A549 (cell line): ENCODE measurements around the gene MYADM. TPM values are rescaled to one million over a fixed set of nuclear protein-coding genes. Genes with fewer than 3 reads are reported as not detected.

Experiments
- ATAC-seq, 2 experiments: fragments of 200-7000 bp in 1 of 2; fragments of >200 bp in 1 of 2; cut with Nextera tagmentation in 1 of 2; cut with Tn5 transposase in 1 of 2; 3 replicates each; pipeline versions ENCODE4 v1.8.0 to v1.9.1; 2018 to 2020; ENCODE audit warnings: mild to moderate bottlenecking in 1 of 2, moderate library complexity in 1 of 2
- CTCF ChIA-PET: fragments of 300-600 bp; sonication (Branson Sonifier 250); formaldehyde crosslinking; extraction: SDS; loops from one replicate; lab custom pipeline; 2021; ENCODE audit warnings: antibody characterized with exemption, inconsistent platforms; lab: Yijun Ruan, JAX
- POLR2A ChIA-PET: fragments of 350-600 bp; formaldehyde crosslinking; extraction: SDS; loops from one replicate; lab custom pipeline; 2021; ENCODE audit warnings: antibody characterized with exemption, inconsistent platforms; lab: Yijun Ruan, JAX
- DNase-seq, 2 experiments: peaks; one replicate each; pipeline versions ENCODE4 v3.0.0 to v3.0.0-alpha.2; 2011 to 2016; ENCODE audit warnings: low read depth in 1 of 2, low spot score in 1 of 2
- FAIRE-seq: peaks from 2 replicates; lab custom pipeline; 2011; peaks lifted over from hg19 to GRCh38; lab: Jason Lieb, UNC
- H3K27ac ChIP-seq, 2 experiments: fragments of >200 bp; sonication (Bioruptor Twin); formaldehyde crosslinking; 3 replicates each; pipeline ENCODE4 v1.5.1; 2016 to 2017
- H3K4me1 ChIP-seq: fragments of >200 bp; sonication (Bioruptor Twin); formaldehyde crosslinking; 3 replicates; pipeline ENCODE4 v1.6.1; 2016
- H3K4me2 ChIP-seq: fragments of >200 bp; sonication (Bioruptor Twin); formaldehyde crosslinking; 3 replicates; pipeline ENCODE4 v1.6.1; 2016
- H3K4me3 ChIP-seq: fragments of >200 bp; sonication (Bioruptor Twin); formaldehyde crosslinking; 3 replicates; pipeline ENCODE4 v1.5.1; 2016
- H3K9me3 ChIP-seq: fragments of >200 bp; sonication (Bioruptor Twin); formaldehyde crosslinking; 3 replicates; pipeline ENCODE4 v1.6.1; 2016
- BCL3 ChIP-seq: fragments of >200 bp; sonication (Bioruptor Twin); formaldehyde crosslinking; IDR thresholded peaks from 3 replicates; pipeline ENCODE4 v1.6.1; 2016
- BHLHE40 ChIP-seq: IDR thresholded peaks from 2 replicates; pipeline ENCODE4 v1.6.1; 2012; ENCODE audit warnings: low read depth, low read length, inconsistent platforms
- CBX2 ChIP-seq: fragments of 200-600 bp; sonication (generic); IDR thresholded peaks from 2 replicates; pipeline ENCODE4 v1.6.1; 2016; ENCODE audit warnings: low read depth, mild to moderate bottlenecking, borderline replicate concordance
- CBX8 ChIP-seq: fragments of 200-600 bp; sonication (generic); IDR thresholded peaks from 2 replicates; pipeline ENCODE4 v1.6.1; 2016
- CEBPB ChIP-seq, 2 experiments: fragments of >200 bp in 1 of 2; sonication (Bioruptor Twin) in 1 of 2; formaldehyde crosslinking in 1 of 2; IDR thresholded peaks; 2 replicates each; pipeline ENCODE4 v1.6.1; 2012 to 2016
- CTCF ChIP-seq: fragments of >200 bp; sonication (Bioruptor Twin); formaldehyde crosslinking; IDR thresholded peaks from 3 replicates; pipeline ENCODE4 v1.5.1; 2016
- E2F6 ChIP-seq: IDR thresholded peaks from 2 replicates; pipeline ENCODE4 v1.6.1; 2012; ENCODE audit warnings: low read depth, borderline replicate concordance
- EHF ChIP-seq: fragments of 250-450 bp; sonication (Bioruptor Pico); IDR thresholded peaks from 2 replicates; pipeline ENCODE4 v1.5.0; 2020; ENCODE audit warnings: mild to moderate bottlenecking
- EP300 ChIP-seq, 2 experiments: fragments of >200 bp; sonication (Bioruptor Twin); formaldehyde crosslinking; IDR thresholded peaks; 2 replicates in 1 of 2; 3 replicates in 1 of 2; pipeline ENCODE4 v1.6.1; 2016 to 2017
- ESRRA ChIP-seq: fragments of 150-350 bp; IDR thresholded peaks from 2 replicates; pipeline ENCODE4 v1.6.1; 2014; ENCODE audit warnings: mild to moderate bottlenecking, low read length, borderline replicate concordance
- FOSB ChIP-seq: fragments of 250-450 bp; sonication (Bioruptor Pico); IDR thresholded peaks from 2 replicates; pipeline ENCODE4 v1.5.0; 2020; ENCODE audit warnings: mild to moderate bottlenecking, moderate library complexity
- HES2 ChIP-seq: fragments of >200 bp; sonication (Bioruptor Twin); formaldehyde crosslinking; IDR thresholded peaks from 2 replicates; pipeline ENCODE4 v1.6.1; 2016
- HOXB5 ChIP-seq: fragments of 250-450 bp; sonication (Bioruptor Pico); IDR thresholded peaks from 2 replicates; pipeline ENCODE4 v1.5.0; 2020; ENCODE audit warnings: mild to moderate bottlenecking, moderate library complexity
- JUNB ChIP-seq: fragments of >200 bp; sonication (Bioruptor Twin); formaldehyde crosslinking; IDR thresholded peaks from 2 replicates; pipeline ENCODE4 v1.6.1; 2016
- MAZ ChIP-seq: fragments of 150-350 bp; IDR thresholded peaks from 2 replicates; pipeline ENCODE4 v1.6.1; 2014; ENCODE audit warnings: antibody characterized with exemption, low read depth, low read length, borderline replicate concordance
- NFE2L2 ChIP-seq: fragments of 150-350 bp; conservative IDR thresholded peaks from 2 replicates; pipeline ENCODE4 v1.6.1; 2014; ENCODE audit warnings: low read length
- PBX3 ChIP-seq: IDR thresholded peaks from 2 replicates; pipeline ENCODE4 v1.6.1; 2012
- RAD21 ChIP-seq, 2 experiments: fragments of >200 bp in 1 of 2; sonication (Bioruptor Twin) in 1 of 2; formaldehyde crosslinking in 1 of 2; IDR thresholded peaks in 1 of 2; conservative IDR thresholded peaks in 1 of 2; 2 replicates in 1 of 2; 3 replicates in 1 of 2; pipeline ENCODE4 v1.6.1; 2012 to 2018; ENCODE audit warnings: inconsistent platforms in 1 of 2
- RARB ChIP-seq: fragments of 250-450 bp; sonication (Bioruptor Pico); IDR thresholded peaks from 2 replicates; pipeline ENCODE4 v1.8.0; 2021; ENCODE audit warnings: mild to moderate bottlenecking, moderate library complexity
- REST ChIP-seq: fragments of 200-600 bp; sonication (generic); IDR thresholded peaks from 2 replicates; pipeline ENCODE4 v1.6.1; 2016; ENCODE audit warnings: antibody characterized with exemption, mild to moderate bottlenecking, moderate library complexity
- RFX5 ChIP-seq: fragments of 450-650 bp; IDR thresholded peaks from 2 replicates; pipeline ENCODE4 v1.7.1; 2014; ENCODE audit warnings: antibody characterized with exemption, mild to moderate bottlenecking, moderate library complexity
- RNF2 ChIP-seq: fragments of 200-600 bp; sonication (generic); IDR thresholded peaks from 2 replicates; pipeline ENCODE4 v1.6.1; 2016; ENCODE audit warnings: low read depth, mild to moderate bottlenecking, antibody characterized with exemption, moderate library complexity, borderline replicate concordance
- ZNF302 ChIP-seq: fragments of 250-450 bp; sonication (Bioruptor Pico); IDR thresholded peaks from 2 replicates; pipeline ENCODE4 v1.9.0; 2021; ENCODE audit warnings: inconsistent platforms, mild to moderate bottlenecking, moderate library complexity
- WGBS: methylation state at CpG from one replicate; pipeline ENCODE4 v1.1.6; 2017; ENCODE audit errors: missing lambda C conversion rate; 5-methylcytosine and 5-hydroxymethylcytosine counted together
- polyA plus RNA-seq, 4 experiments: library from polyadenylated mRNA; depleted of rRNA in 3 of 4; stranded (reverse); fragments of >200 nt; fragmentation: RNase III in 1 of 4; extraction: RNeasy Plus Mini Kit Qiagen cat#74134 plus additional on column Dnase treatment in 1 of 4; gene quantifications; 2 replicates in 3 of 4; 3 replicates in 1 of 4; pipeline ENCODE4 v1.2.3, GENCODE V29; 2011 to 2017

MYADM gene
- polyA plus RNA-seq, 2 of the 4 experiments (the other 2 are of a cell fraction) = 37.7 to 90.7 TPM

- POLR2A ChIA-PET = no interaction called here
- FAIRE-seq (no peak), DNase-seq (no peak)
- H3K4me3 ChIP-seq = no peak overlapping the region
- 80% methylated on average over 9 of the region's 12 CpGs for WGBS
- no peak overlapping the region for H3K27ac ChIP-seq
- no peak overlapping the region for H3K4me2 ChIP-seq
- TF ChIP-seq HES2 = no peak
- TF ChIP-seq MAZ = no peak
- no peak for TF ChIP-seq ZNF302 (CRISPR knock-in tag)
- no peak for TF ChIP-seq CEBPB (IDR thresholded peaks at IDR 0.05)
- TF ChIP-seq JUNB = no peak
- TF ChIP-seq PBX3 = no peak
- TF ChIP-seq RFX5 = no peak
- TF ChIP-seq HOXB5 (CRISPR knock-in tag) = no peak
- no peak for TF ChIP-seq CBX2
- no peak for TF ChIP-seq RAD21 (conservative IDR thresholded peaks at IDR 0.05 in 1 of 2, IDR thresholded peaks at IDR 0.05 in 1 of 2)
- no peak for TF ChIP-seq EP300 (IDR thresholded peaks at IDR 0.05)
- no peak for TF ChIP-seq CBX8
- no peak for TF ChIP-seq RARB (CRISPR knock-in tag)
- no peak for TF ChIP-seq BHLHE40
- TF ChIP-seq EHF (CRISPR knock-in tag) = no peak
- no peak for TF ChIP-seq ESRRA
- TF ChIP-seq RNF2 = no peak
- TF ChIP-seq CTCF = no peak
- TF ChIP-seq NFE2L2 = no peak
- TF ChIP-seq, all 56 proteins: peak for 0
- H3K9me3 ChIP-seq = no peaks in the 10 kb centered on the region
- CTCF ChIA-PET = interaction anchor here (0.7 to 11.6 kb wide), 10 partner anchors 14 to 507 kb away, joined by 3 to 88 read pairs (median 14); partner anchors contain the start of gene MYADM
- no peak for ATAC-seq
- H3K4me1 ChIP-seq = peaks cover 28% of the 10 kb centered on the region
Observed at GRCh38 chr19:53884256-53884655, 16.6 kb downstream of the MYADM start.

- H3K4me1 ChIP-seq = peaks cover 31% of the 10 kb centered on the region
- CTCF ChIA-PET = interaction anchor here (0.7 to 11.6 kb wide), 10 partner anchors 13 to 506 kb away, joined by 3 to 88 read pairs (median 6); partner anchors contain the start of gene MYADM
- FAIRE-seq = no peak
- H3K4me2 ChIP-seq = no peak overlapping the region
- no peak for DNase-seq
- no peak overlapping the region for H3K4me3 ChIP-seq
- H3K9me3 ChIP-seq = no peaks in the 10 kb centered on the region
- 90% methylated on average over 10 of the region's 10 CpGs for WGBS
- no peak for ATAC-seq
- TF ChIP-seq REST (no peak), FOSB (CRISPR knock-in tag) (no peak), E2F6 (no peak), BCL3 (no peak)
- TF ChIP-seq, all 56 proteins: peak for 0
- POLR2A ChIA-PET = no interaction called here
- no peak overlapping the region for H3K27ac ChIP-seq
Observed at GRCh38 chr19:53885036-53885435, 17.4 kb downstream of the MYADM start.
